Measurements from ENCODE around the gene LRRC3B.

The LRRC3B gene

DNA sequence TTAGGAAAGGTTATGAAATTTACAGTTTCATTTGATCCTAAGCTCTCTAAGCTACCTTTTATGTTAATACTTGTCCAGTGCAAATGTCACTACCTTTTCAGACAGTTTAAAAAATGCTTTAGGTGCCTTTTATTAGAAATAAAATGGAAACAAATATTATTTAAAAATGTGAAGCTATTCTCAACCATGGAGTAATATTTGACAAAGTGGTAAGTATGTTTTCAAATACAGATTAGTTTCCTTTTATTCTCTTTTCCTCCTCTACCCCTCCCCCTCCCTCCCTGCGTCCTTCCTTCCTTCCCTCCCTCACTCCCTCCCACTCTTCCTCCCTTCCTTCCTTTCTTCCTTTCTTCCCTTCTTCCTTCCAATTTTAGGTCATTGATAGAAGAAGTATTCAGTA is 6.3 kb downstream of the LRRC3B start:
- no peak overlapping the region for H3K4me3 ChIP-seq (ENCODE audit: low read depth, low read length)
- in situ Hi-C loops (cut with HindIII; ENCODE audit: low sequenced_read_pairs) = no loop called here
- TF ChIP-seq CTCF (IDR thresholded peaks at IDR 0.05; ENCODE audit: low read depth, low read length, missing control alignments) = no peak
- DNase-seq (ENCODE audit: low read depth) = no peak

GRCh38 chr3:26630669-26631389 is 8.3 kb downstream of the LRRC3B start:
- in situ Hi-C loops (cut with HindIII; ENCODE audit: low sequenced_read_pairs) = no loop called here
- H3K4me3 ChIP-seq (ENCODE audit: low read depth, low read length) = no peak overlapping the region
- no peak for DNase-seq (ENCODE audit: low read depth)
- no peak for TF ChIP-seq CTCF (IDR thresholded peaks at IDR 0.05; ENCODE audit: low read depth, low read length, missing control alignments)

GRCh38 chr3:26631390-26631738 is 8.8 kb downstream of the LRRC3B start:
- DNase-seq (ENCODE audit: low read depth) = no peak
- no peak for TF ChIP-seq CTCF (IDR thresholded peaks at IDR 0.05; ENCODE audit: low read depth, low read length, missing control alignments)
- in situ Hi-C loops (cut with HindIII; ENCODE audit: low sequenced_read_pairs) = no loop called here
- no peak overlapping the region for H3K4me3 ChIP-seq (ENCODE audit: low read depth, low read length)

GRCh38 chr3:26634601-26635000 is 12.0 kb downstream of the LRRC3B start:
- no peak for DNase-seq (ENCODE audit: low read depth)
- TF ChIP-seq CTCF (IDR thresholded peaks at IDR 0.05; ENCODE audit: low read depth, low read length, missing control alignments) = no peak
- no peak overlapping the region for H3K4me3 ChIP-seq (ENCODE audit: low read depth, low read length)
- in situ Hi-C loops (cut with HindIII; ENCODE audit: low sequenced_read_pairs) = no loop called here

DNA sequence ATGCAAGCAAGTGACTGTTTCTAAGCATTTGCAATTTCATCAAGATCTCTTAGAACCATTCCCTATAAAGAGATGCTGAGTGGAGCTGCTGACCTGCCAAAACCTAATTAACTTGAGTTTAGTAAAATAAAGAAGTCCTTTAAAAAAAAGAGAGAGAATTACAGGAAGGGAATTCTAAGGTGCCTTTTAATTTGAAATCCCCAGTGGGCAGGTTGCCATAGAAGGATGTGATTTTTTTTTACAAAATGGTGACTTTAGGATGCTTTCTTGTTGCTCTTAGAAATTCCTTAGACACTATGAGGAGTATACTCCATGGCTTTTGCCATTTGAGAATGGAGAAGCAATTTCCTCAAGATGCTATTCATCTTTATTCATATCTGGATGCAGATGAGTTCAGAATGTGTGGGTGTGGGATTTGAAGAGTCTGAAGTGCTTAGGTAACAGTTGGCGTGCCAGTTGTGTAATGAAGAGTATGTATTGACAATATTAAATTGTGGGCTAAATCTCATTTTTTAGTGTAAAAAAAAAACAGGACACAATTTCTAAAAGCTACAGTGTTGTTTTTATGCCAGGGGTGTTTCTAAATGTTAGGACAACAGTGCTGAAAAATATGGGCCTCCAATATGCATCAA is 13.6 kb downstream of the LRRC3B start:
- no peak for TF ChIP-seq CTCF (IDR thresholded peaks at IDR 0.05; ENCODE audit: low read depth, low read length, missing control alignments)
- no peak for DNase-seq (ENCODE audit: low read depth)
- no peak overlapping the region for H3K4me3 ChIP-seq (ENCODE audit: low read depth, low read length)
- in situ Hi-C loops (cut with HindIII; ENCODE audit: low sequenced_read_pairs) = no loop called here

- no peak overlapping the region for H3K4me3 ChIP-seq (ENCODE audit: low read depth, low read length)
- no peak for DNase-seq (ENCODE audit: low read depth)
- in situ Hi-C loops (cut with HindIII; ENCODE audit: low sequenced_read_pairs) = no loop called here
- TF ChIP-seq CTCF (IDR thresholded peaks at IDR 0.05; ENCODE audit: low read depth, low read length, missing control alignments) = no peak
These were observed 15.1 kb downstream of the LRRC3B start for GRCh38 chr3:26637698-26638097.

Measured in astrocyte of the cerebellum (primary cell).